Activated CD4-positive, alpha-beta T cell treated with anti-CD3 and anti-CD28 coated beads for 24 hours (primary cell): ENCODE results near the gene KCNJ8.
"Not testable (repeated sequence)": the region's sequence is repeated elsewhere in the genome, so short reads cannot be mapped to it uniquely, and the experiment has no call there.

Source experiments
- DNase-seq, 2 donors: peaks; one replicate each; pipeline ENCODE4 v3.0.0-alpha.2; 2020; ENCODE audit warnings: low read depth in 2 of 2

Gene KCNJ8

DNA sequence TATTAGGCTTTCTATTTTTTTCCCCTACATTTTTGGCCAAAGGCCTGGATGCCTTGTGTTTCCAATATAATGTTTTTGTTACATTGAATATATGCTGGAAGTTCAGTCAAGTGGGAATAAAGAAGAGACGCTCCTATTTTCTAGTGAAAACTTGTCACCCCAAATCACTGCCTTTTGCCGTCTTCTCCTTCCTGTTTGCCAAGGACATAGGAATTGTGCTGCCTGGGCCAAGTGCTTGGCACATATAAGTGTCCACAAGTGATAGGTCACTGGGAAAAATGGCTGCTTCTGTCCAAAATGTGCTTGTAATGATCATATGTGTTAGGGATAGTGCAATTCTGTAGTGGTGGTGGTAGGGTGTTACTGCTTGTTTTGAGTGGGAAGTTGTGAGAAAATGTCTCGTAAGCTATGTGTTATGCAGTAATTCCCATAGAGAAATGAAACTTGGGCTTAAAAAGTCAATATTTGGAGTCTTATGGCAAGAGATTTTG is 11.6 kb upstream of the KCNJ8 start:
- no peak for DNase-seq

DNA sequence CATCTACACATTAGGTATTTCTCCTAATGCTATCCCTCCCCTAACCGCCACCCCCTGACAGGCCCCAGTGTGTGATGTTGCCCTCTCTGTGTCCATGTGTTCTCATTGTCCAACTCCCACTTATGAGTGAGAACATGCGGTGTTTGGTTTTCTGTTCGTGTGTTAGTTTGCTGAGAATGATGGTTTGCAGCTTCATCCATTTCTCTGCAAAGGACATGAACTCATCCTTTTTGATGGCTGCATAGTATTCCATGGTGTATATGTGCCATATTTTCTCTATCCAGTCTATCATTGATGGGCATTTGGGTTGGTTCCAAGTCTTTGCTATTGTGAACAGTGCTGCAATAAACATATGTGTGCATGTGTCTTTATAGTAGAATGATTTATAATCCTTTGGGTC is 8.2 kb upstream of the KCNJ8 start:
- DNase-seq = not testable (repeated sequence)

DNA sequence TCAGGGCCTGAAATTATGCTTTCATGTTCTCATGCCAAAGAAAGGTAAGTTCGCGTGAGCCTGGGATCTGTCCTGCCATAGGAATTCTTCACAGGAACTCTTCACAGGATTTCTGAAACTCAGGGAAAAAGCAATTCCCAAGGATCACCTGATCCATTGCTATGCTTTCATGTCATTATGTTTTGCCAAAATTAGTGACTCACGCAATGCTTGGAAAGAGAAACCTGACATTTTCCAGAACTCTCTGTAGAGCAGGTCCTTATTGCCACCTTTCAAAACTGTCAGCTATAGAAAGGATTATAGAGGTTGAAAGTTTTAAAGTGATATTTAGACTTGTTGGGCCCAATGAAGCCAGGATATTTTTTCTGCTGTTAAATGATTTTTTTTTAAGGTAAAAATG is 6.3 kb upstream of the KCNJ8 start:
- no peak for DNase-seq

DNA sequence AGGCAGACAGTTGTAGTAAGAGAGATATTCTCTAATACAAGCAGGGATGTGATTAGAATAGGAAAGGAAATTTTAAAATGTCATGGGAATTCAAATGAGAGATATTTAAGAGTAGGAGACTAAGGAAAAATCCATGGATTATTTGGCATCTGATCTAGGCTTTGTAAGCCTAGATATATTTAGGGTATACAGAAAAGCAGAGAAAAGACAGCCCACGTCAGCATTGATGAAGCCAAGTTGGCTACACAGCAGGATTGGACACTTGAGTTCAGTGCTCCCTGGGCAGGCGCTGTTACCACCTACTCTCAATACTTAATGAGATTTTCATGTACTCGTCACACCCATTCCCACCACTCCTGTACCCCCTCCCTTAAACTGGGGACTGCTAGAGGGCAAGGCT is 1.7 kb upstream of the KCNJ8 start:
- DNase-seq = no peak

DNA sequence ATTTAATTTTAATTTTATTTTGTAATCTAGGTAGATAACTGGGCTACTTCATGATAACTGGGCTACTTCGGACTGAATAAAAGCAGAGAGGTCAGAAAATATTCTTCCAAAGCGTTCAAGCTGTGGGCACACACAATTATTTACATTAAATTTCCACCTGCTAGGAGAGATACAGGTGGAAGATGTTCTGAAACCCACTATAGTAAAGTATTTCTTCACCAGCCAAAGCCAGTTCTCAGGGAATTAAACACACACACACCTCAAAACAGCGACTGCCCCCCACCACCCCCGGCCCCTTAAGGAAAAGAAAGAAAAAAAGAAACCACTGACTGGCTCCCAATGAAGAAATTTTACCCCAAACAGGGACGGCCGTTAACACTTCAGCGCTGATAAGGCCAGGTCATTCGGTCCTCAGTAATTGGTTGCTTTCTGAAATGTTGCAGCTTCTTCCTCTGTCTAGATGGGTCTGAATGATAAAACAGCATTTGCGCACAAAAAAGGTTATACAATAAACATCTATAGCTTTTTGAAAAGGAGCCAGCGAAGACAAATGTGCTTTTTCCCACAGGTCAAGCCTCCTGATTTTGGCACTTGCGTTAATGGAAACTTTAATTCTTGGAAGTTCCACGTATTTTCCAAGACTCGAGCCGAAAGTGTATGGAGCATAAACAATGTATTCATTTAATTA is 771 bp upstream of the KCNJ8 start:
- DNase-seq = no peak

DNA sequence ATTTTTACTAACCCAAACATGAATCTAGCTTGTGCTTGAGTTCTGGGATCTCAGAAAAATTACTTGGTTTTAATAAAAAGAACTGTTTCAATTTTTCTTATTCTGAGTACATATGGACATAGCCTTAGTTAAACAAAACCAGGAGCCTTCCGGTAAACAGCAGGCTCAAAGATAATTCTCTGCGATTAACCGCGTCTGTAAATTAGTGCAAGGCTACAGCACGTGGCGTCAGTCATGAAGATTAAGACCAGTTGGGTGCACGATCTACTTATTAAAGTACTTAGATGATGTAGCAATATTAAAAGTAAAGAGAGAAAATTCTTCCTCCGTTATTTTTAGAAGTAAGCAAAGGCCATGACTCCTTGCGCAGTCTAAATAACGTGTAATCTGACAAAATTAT is 700 bp downstream of the KCNJ8 start:
- DNase-seq = no peak

DNA sequence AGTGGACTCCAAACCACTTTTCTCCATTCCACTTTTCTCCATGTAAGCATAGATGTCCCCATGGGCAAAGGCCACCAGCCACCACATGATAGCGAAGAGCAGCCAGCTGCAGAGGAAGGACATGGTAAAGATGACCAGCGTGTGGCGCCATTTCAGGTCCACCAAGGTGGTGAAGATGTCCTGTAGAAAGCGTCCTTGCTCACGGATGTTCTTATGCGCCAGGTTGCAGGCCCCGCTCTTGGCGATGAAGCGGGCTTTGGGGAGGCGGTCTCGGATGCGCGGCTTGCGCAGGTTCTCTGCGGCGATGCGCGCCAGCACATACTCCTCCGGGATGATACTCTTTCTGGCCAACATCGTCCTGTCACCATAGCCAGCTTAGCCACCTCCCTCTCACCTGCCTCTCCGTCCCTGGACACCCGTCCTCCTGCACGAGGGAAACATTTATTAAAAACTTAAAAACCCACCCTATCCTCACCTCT is 1.2 kb downstream of the KCNJ8 start:
- DNase-seq = no peak

DNA sequence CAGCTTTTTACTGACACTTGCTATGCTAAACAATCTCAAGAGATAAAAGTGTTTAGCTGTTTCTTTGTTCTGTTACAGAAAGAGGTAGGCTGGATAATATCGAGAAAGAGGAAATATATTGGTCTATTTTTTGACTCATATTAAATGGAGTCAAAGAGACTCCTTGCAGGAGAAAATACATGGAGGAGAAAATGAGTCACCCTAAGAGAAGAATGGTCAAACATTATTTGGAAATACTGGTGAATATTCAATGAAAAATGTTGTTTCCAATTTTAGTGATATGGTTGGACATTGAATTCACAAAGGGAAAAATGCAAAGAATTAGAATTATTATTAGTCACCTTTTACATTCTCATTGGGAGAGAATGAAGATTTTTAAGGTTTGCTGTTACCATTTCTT is 3.2 kb downstream of the KCNJ8 start:
- no peak for DNase-seq

DNA sequence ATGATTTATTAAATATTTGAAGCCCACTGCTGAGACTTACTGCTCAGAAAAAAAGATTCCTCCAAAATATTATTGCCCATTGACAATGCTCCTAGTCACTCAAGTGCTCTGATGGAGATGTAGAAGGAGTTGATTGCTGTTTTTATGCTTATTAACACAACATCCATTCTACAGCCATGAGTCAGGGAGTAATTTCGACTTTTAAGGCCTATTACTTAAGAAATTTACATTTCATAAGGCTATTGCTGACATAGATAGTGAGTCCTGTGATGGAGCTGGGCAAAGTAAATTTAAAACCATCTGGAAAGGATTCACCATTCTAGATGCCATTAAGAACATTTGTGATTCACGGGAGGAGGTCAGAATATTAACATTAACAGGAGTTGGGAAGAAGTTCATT is 5.2 kb downstream of the KCNJ8 start:
- no peak for DNase-seq

DNA sequence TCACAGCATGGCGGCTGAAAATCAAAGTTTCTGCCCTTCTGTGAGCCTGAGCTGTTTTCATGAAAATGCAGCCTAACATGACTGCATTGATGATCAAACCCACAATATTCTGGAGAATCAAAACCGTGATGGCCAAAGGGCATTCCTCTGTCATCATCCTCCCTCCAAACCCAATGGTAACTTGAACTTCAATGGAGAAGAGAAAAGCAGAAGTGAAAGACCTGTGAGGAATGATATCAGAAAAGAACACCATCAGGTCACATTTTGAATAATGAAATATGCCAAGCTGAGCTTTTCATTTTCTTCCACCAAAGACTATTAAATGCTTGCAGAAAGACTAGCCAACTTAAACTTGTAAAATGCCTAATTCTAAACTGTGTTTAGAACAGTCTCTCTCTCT is 8.1 kb downstream of the KCNJ8 start:
- DNase-seq = no peak

DNA sequence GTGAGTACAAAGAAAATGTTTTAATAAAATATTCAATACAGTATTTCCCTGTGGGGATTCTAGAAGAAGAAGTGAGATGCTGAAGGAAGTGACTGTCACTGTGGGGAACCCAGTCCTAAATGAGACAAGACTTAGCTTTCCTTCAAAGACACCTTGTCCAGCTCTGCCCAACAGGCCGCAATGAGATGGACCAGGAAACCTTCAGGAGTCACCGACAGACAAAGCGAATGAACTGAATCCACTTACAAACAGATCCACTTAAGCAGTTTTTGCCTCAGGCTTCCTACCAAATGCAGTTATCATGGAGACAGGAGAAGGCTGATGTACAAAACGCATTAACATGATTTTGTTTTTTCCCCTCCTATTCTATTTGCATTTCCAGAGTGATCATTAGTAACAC is 9.6 kb downstream of the KCNJ8 start:
- DNase-seq = no peak

DNA sequence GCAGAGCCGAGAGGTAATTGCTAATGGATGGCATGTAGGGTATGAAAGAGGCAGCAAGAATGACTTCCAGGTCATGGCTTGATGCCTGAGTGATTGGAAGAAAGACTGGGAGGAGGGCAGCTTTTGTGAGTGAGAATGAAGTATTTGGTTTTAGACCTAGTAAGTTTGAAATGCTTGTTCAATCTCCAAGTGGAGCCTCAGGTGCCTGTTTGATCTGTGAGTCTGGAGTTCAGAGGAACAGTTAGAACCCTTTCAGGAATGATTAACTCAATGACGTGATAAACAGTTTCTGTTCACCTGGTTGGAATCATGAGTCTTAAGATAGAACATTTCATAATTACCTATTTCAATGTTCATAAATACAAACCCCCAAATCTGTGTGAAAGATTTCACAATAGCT is 10.4 kb downstream of the KCNJ8 start:
- DNase-seq = no peak

DNA sequence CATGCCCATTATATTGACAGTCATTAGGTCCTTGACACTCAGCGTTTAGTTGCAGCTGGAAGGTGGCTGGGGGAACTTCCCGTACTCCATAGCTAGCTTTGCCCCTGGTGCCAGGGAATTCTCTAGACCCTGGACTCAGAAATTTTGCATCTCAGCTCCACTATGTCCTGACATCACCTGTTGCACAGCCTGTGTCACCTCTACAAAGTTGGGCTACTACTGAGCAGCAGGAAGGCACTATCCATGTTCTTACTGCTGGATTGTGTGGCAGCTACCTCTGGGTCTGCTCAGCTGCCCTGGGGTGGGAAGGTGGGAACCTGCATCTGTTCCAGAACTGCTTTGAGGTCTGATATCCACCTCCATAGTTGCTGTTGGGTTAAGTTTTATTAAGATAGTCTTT is 11.0 kb downstream of the KCNJ8 start:
- DNase-seq = no peak

DNA sequence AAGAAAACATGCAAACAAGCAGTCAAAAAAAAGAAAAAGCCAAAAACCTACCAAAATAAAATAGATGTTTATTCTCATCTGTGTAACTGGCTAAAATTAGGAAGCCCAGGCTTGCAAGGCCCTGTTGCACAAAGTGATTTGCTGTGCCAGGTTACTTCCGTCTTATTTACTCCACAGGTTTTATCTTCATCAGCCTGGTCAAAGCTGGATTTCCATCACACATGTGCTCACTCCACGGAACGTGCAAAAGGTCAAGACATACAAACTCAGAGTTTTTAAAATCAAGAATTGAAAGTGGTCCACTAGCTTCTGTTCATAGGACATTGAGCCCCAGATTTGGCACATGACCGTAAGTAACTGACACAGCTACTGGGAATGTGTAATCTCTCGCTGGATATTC is 14.8 kb downstream of the KCNJ8 start:
- no peak for DNase-seq

DNA sequence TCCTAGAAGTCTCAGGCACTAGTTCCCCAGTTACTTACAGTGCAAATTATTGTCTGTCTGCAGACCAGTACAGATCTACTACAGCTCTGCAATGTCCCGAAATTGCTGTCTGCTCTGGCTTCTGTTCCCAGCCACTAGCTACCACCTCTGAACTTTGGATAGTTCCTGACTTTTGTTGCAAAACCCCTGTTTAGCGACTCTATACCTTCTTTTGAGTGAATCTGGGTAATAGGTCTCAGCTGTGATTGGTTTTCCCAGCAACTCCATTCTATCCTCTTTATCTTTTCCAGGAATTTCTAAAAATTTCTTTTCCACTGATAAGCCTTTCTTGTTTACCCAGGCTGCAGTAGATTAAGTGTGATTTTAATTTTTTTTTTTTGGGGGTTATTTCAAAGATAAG is 16.8 kb downstream of the KCNJ8 start:
- DNase-seq = no peak

DNA sequence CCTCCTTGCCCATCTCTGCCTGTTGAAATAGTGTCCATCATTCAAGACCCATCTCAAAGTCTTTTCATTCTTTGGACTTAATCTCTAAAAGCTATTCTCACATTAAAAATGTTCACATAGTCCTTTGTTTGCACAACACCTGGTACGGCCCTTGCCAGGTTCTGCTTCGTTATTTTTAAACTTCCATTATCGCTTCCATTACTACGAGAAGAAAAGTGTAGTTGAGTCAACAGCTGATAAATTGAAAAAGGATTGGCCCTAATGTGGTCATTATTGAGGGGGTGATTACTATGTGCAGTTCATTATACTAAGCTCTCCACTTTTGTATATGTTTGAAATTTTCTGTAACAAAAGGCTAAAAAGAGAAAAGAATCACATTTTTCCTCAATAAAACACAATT is 17.8 kb downstream of the KCNJ8 start:
- DNase-seq = no peak

DNA sequence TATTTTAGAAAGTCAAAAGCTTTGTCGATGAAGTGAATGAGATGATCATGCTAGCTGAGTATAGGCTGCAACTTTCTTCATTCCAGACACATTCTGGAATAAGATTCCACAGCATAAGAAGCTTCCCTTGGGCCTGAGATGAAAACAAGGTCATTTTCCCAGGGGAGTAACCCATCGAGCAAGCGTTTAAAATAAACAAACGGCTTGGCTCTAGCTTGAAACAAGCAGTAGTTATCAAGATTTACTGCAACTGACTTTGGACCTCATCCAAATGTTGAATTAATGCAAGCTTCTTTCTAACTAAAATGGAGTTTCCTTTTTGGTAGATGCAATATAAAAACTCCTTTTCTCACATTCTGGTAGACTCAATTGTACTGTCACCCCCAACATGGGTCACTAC is 23.0 kb downstream of the KCNJ8 start:
- no peak for DNase-seq

DNA sequence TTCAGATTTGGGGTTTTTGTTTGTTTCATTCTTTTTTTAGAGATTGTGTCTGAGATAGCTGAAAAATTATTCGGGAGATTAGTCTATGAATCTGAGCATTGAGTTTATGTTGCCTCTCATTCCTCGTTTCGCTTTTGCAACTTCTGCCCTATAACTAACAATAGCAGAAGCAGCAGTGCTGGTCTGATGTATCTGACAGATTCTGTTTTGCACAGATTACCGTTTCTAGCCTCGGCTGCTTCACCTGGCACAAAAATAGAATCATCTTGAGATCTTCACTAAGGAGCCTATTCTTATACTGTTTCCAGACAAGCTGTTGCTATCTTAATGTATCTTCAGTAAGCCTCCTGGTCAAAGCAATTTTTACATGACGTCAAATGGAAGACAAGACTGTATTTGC is 29.2 kb downstream of the KCNJ8 start:
- no peak for DNase-seq

DNA sequence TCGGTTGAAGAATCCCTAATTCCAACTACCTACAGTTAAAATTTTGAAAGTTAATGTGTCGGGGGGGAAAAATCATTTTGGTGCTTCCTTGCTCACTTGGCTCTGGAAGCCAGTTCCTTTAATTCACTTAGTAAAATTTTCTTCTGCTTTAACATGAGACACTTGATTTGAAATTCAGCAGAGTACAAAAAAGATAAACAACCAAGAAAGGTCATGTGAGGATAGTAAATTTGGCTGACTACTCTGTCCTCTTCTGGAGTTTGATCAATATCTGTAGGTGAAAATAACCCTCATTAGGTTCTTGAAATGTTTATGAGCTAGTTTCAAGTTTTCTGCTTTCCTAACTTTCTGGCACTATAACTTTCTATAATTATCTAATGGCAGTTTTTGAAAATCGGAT is 43.4 kb downstream of the KCNJ8 start:
- DNase-seq = no peak

DNA sequence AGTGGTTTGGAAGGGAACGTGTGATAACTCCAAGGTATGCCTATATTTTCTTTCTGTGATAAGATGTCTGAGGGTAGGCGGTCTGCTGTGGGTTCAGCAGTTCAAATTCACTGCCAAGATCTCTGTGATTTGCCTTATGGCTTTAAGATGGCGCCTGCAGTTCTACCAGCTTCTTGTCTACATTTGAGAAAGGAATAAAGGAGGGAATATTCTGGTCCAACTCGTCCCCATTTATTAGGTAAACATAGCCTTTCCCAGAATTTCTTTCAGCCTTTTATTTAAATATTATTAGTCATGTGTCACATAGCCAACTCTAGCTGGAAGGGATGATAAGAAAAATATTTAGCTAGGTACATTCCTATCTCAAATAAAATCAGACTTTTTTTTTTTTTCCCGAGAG is 48.8 kb downstream of the KCNJ8 start:
- DNase-seq = no peak

DNA sequence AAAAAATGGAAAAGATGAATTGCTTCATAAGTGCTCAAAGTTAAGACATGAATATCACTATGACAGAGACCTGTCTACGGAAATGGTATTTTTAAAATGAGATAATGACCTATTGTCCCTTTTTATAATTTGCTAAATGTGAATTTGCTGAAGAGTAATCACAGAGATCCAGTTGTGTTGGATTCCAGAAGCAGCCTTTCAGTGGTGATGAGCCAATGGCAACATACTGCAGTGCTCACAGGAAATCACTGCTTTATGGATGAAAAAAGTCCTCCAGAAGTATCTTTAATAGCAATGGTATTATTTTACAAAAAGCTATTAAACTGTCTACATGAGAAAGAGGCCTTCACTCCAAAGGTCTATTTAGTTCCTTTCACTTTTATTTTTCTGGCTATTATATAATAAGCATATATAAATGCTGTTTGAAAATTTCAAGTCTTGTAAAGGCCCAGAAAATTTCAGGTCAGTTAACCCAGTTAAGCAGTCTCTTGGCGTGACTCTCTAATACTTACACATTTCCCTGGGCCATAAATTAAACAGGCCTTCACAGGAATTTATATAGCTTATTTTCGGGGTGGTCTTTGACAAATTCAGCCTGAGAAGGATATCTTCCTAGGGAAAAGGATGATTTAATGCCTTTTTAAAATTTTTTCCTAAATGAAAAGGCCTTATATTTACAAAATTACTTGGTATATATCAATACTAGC is 55.4 kb downstream of the KCNJ8 start:
- no peak for DNase-seq

DNA sequence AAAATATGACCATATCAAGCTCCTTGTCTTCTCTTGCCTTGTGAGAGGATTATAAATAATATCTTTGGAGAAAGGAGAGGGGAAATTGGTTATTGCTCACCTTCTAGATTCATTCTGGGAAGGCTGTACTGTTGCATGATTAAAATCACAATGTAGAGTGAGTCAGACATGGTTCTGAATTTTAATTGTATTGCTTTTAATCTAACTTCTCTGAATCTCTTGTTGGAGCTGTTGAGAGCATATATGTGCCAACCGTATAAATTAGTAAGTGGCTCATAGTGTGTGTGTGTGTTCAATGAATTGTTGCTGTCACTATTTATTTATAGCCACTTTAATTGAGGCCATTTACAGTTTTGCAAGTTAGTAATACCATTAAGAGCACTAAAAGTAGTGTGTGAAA is 56.1 kb downstream of the KCNJ8 start:
- no peak for DNase-seq

DNA sequence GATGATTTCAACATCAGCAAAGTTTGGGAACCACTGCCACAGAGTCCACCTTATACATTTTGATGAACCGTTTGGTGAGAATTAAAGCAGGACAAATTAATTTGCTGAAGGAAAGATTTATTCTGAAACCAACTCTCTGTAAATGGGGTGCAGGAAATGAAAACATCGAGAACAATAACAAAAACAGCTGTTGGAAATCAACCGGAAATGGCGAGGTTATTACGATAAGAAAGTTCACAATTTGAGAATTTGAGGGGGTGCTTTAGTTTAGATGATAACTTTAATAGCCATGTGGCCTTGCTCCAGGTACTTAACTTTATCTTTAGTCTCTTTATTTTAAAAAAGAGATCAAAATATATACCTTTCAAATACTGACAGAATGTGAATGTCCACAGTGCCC is 56.7 kb downstream of the KCNJ8 start:
- no peak for DNase-seq

DNA sequence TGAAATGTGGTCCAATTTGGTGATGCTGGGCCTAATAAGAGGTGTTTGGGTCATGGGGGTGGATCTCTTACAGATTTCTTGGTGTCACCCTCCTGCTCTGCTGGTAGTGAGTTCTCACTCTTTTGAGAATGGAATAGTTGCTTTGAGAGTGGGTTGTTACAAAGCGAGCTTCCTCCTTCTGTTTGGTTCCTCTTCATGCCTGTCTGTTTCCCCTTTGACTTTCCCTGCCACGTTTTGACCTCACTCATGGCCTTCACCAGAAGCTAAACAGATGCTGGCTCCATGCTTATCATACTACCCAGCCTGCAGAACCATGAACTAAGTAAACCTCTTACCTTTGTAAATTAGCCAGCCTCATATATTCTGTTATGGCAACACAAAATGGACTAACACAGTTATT is 59.1 kb downstream of the KCNJ8 start:
- no peak for DNase-seq
